KMS-11 (cell line): ENCODE data around the gene EEPD1.

Source experiments
- H2AFZ ChIP-seq: fragments of 200-600 bp; sonication (generic); 2 replicates; pipeline ENCODE4 v1.6.1; 2016; ENCODE audit warnings: antibody characterized with exemption, mixed run types, low read depth
- H3K27ac ChIP-seq: fragments of 200-600 bp; sonication (generic); 2 replicates; pipeline ENCODE4 v1.6.1; 2016; ENCODE audit warnings: mild to moderate bottlenecking, mixed run types
- H3K27me3 ChIP-seq: fragments of 200-600 bp; sonication (generic); 2 replicates; pipeline ENCODE4 v1.6.1; 2017; ENCODE audit warnings: mild to moderate bottlenecking, low read depth, mixed run types, moderate library complexity; ENCODE audit not compliant: insufficient read depth
- H3K36me3 ChIP-seq: fragments of 200-600 bp; sonication (generic); 2 replicates; pipeline ENCODE4 v1.6.1; 2017; ENCODE audit warnings: mild to moderate bottlenecking, mixed run types; ENCODE audit not compliant: insufficient read depth
- H3K4me1 ChIP-seq: fragments of 200-600 bp; sonication (generic); 2 replicates; pipeline ENCODE4 v1.6.1; 2016; ENCODE audit warnings: mild to moderate bottlenecking, low read depth, mixed run types; ENCODE audit not compliant: poor library complexity, severe bottlenecking
- H3K4me2 ChIP-seq: fragments of 200-600 bp; sonication (generic); 2 replicates; pipeline ENCODE4 v1.7.0; 2016; ENCODE audit warnings: mild to moderate bottlenecking, mixed run types
- H3K4me3 ChIP-seq: fragments of 200-600 bp; sonication (generic); IDR thresholded peaks from 2 replicates; pipeline ENCODE4 v1.6.1; 2017; ENCODE audit warnings: low read depth, low read length, mixed read lengths; ENCODE audit not compliant: insufficient read depth
- H3K79me2 ChIP-seq: fragments of 200-600 bp; sonication (generic); 2 replicates; pipeline ENCODE4 v1.6.1; 2016; ENCODE audit warnings: low read depth, mixed run types; ENCODE audit not compliant: insufficient read depth
- H3K9ac ChIP-seq: fragments of 200-600 bp; sonication (generic); 2 replicates; pipeline ENCODE4 v1.6.1; 2016; ENCODE audit warnings: mild to moderate bottlenecking, mixed run types
- H4K20me1 ChIP-seq: fragments of 200-600 bp; sonication (generic); 2 replicates; pipeline ENCODE4 v1.6.1; 2016; ENCODE audit warnings: mild to moderate bottlenecking, mixed run types; ENCODE audit not compliant: insufficient read depth
- TF ChIP-seq, protein P1 (sequence below): fragments of 200-600 bp; sonication (generic); conservative IDR thresholded peaks from 2 replicates; pipeline ENCODE4 v1.6.1; 2017; ENCODE audit warnings: low read depth, mild to moderate bottlenecking, antibody characterized with exemption, low read length, moderate library complexity, mixed read lengths

EEPD1 gene

DNA sequence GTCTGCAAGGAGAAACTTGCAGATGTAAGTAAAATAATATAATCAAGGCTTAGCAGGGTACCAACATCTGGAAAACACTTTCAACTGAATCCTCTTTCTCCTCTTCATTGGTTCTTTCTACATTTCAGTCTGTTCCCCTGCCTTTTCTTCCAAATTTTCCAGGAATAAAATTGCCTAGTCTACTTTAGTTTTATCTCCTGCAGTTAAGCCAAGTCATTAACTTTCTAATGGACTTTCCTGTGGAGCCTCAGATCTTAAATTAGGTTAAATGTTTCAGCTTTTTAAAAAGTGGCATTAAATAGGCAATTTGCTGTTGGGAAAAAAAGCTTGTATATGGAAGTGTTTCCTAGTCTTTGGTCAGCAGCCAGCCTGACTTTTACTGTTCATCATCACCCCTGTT is 70.8 kb downstream of the EEPD1 start:
- TF ChIP-seq, protein P1, sequence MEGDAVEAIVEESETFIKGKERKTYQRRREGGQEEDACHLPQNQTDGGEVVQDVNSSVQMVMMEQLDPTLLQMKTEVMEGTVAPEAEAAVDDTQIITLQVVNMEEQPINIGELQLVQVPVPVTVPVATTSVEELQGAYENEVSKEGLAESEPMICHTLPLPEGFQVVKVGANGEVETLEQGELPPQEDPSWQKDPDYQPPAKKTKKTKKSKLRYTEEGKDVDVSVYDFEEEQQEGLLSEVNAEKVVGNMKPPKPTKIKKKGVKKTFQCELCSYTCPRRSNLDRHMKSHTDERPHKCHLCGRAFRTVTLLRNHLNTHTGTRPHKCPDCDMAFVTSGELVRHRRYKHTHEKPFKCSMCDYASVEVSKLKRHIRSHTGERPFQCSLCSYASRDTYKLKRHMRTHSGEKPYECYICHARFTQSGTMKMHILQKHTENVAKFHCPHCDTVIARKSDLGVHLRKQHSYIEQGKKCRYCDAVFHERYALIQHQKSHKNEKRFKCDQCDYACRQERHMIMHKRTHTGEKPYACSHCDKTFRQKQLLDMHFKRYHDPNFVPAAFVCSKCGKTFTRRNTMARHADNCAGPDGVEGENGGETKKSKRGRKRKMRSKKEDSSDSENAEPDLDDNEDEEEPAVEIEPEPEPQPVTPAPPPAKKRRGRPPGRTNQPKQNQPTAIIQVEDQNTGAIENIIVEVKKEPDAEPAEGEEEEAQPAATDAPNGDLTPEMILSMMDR: no peak
- H4K20me1 ChIP-seq: no peaks in the 10 kb centered on the region
- H3K27ac ChIP-seq: no peak overlapping the region
- no peaks in the 10 kb centered on the region for H3K4me1 ChIP-seq
- no peak overlapping the region for H2AFZ ChIP-seq
- H3K4me3 ChIP-seq: no peak overlapping the region
- no peaks in the 10 kb centered on the region for H3K27me3 ChIP-seq
- H3K9ac ChIP-seq: no peak overlapping the region
- H3K79me2 ChIP-seq: no peaks in the 10 kb centered on the region
- no peak overlapping the region for H3K4me2 ChIP-seq
- H3K36me3 ChIP-seq: no peaks in the 10 kb centered on the region

DNA sequence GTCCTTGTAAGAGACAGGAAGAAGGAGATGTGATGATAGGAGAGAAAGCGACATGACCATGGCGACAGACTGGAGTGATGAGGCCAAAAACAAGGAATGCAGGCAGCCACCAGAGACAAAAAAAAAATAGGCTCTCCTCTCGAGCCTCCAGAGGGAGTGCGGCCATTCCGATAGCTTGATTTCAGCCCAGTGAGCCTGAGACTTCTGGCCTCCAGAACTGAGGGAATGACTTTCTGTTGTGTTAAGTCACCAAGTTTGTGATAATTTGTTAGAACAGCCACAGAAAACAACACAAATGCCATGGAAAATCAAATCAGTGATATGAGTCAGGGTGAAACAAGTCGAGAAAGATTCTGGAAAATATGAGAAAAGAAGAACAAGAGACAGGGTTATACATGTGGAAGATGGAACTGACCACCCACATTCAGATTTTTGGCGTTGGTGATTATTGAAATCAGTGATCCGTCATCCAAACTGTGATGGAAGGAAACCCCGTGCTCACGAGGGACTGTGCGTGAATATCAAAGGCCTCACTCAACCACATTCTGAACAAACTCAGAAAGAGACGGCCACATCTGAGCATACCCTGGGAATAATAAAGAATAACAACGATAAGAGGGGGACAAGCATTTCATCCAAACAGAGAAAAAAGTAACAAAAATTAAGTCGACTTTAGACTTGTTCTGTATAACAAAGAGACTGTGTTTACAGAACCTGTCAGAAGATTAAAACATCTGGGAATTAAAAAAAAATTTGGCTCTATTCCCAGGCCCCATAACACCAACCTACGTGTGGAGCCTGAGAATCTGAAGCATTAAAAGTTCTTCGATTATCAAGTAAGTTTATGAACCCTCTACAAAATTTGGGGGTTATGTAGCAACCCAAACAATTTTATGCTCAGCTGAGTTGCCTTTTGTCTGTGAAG is 72.1 kb downstream of the EEPD1 start:
- no peaks in the 10 kb centered on the region for H3K27me3 ChIP-seq
- no peak overlapping the region for H3K4me2 ChIP-seq
- H3K27ac ChIP-seq: no peak overlapping the region

DNA sequence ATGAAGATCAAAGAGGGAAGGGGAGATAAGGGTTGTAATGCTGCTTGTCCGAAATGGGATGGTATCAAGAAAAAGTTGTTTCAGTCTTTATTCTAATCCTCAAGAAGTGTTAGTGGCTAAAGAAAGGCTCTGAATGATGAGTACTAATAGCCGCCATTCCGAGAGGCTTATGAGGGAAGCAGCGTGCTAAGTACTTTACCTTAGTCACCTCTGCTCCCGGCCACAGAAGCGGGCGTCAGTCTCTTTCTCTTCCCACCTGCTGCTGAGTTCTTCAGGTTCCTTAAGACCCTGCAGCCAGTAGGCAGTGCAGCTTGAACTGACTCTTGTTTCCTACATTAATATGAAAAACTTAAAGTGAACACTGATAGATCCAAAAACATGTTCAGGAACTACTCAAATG is 73.1 kb downstream of the EEPD1 start:
- Histone ChIP-seq H3K4me3 (no peak overlapping the region), H3K4me1 (no peaks in the 10 kb centered on the region), H3K27ac (no peak overlapping the region), H3K9ac (no peak overlapping the region), H2AFZ (no peak overlapping the region), H4K20me1 (no peaks in the 10 kb centered on the region), H3K4me2 (no peak overlapping the region), H3K79me2 (no peaks in the 10 kb centered on the region), H3K36me3 (no peaks in the 10 kb centered on the region), H3K27me3 (no peaks in the 10 kb centered on the region)
- TF ChIP-seq, protein P1: no peak

More for the DNA sequence above, 72.1 kb downstream of the EEPD1 start:
- no peak overlapping the region for H3K9ac ChIP-seq
- TF ChIP-seq, protein P1: no peak
- no peaks in the 10 kb centered on the region for H3K79me2 ChIP-seq
- H2AFZ ChIP-seq: no peak overlapping the region
- no peaks in the 10 kb centered on the region for H4K20me1 ChIP-seq
- H3K36me3 ChIP-seq: no peaks in the 10 kb centered on the region
- H3K4me1 ChIP-seq: no peaks in the 10 kb centered on the region
- H3K4me3 ChIP-seq: no peak overlapping the region

DNA sequence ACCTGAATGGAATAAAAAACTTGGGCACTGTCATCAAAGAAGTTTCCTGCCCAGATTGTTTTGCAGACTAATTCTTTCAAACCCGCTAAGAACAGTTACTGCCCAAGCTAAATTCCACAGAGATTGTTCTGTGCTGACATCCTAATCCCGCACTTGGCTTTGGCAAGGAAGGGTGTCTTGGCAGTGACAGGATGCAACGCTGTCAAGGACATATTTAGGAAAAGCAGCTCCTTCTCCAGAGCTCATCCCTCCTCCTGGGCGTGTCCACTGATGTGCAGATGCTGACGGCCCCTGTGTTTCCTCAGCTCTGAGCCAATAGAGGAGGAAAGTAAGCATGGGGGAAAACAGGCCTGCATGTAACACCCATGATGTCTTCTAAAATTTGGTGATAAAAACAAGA is 74.2 kb downstream of the EEPD1 start:
- H3K9ac ChIP-seq: no peak overlapping the region
- no peak overlapping the region for H3K4me3 ChIP-seq
- H3K4me2 ChIP-seq: no peak overlapping the region
- H3K79me2 ChIP-seq: no peaks in the 10 kb centered on the region
- TF ChIP-seq, protein P1: no peak
- no peaks in the 10 kb centered on the region for H4K20me1 ChIP-seq
- no peaks in the 10 kb centered on the region for H3K4me1 ChIP-seq
- H3K27ac ChIP-seq: no peak overlapping the region
- no peak overlapping the region for H2AFZ ChIP-seq
- H3K27me3 ChIP-seq: no peaks in the 10 kb centered on the region
- H3K36me3 ChIP-seq: no peaks in the 10 kb centered on the region
